Glomerular visceral epithelial cell (primary cell): ENCODE results near the gene ZFP36L2.

Source experiments
- DNase-seq: peaks from one replicate; pipeline ENCODE4 v3.0.0-alpha.2; 2016; ENCODE audit errors: extremely low spot score

ZFP36L2 gene

DNA sequence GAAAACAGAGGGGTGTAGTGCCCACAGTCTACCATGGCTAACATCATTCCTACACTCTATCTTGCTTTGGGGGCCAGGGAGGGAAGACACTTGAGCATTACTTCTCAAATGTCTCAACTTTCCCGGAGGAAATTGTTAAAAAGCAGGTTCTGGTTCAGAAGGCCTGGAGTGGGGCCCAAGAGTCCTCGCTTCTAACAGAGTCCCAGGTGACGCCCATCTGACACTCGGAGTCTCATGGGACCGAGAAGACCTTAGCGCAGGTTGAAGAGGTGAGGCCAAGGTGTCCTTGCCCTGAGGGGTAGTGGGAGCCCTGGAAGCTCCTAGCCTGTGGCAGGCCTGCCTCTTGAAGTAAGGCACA is 40.1 kb downstream of the ZFP36L2 start:
- no peak for DNase-seq

DNA sequence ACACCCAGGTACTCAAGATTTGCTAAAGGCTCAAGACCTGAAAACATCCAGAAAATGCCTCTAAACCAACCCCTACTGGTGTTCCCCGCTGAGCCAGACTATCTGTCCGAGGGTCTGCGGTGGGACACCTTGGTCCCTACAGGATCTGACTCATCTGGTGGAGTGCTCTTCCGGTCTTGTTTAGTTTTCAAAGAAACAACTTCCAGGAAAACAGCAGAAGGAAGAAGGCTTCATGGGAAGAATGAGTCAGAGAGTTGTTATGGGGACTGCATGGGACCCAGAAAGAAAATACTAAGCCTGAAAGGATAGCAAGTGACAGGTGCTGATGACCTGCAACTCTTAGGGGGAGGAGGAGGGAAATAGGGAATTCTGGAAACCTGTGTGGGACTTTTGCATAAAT is 41.3 kb downstream of the ZFP36L2 start:
- peak; percentile 13 for DNase-seq

DNA sequence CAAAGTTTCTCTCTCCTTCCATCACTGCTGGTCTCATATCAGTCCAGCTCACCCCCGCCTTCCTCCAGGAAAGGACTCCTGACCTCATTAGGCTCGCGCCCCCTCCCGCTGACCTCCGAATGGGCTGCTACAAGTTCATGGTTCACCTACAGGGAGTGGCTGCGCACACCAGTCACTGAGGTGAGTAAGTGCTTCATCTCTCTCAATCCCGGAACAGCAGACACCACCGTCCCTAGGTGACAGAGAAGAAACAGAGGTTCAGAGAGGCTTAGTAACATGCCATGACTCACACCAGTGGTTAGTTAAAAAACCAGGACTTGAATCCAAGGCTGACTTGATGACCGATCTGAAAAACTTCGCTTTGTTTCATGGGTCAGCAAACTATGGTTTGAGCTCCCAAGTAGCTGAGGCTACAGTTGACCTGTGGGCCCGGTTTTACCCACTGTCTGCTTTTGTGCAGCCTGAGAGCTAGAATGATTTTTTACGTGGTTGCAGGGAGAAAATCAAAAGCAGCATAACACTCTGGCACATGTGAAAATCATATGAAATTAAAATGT is 42.0 kb downstream of the ZFP36L2 start:
- peak; percentile 38 for DNase-seq

GRCh38 chr2:43183743-43184142 is 42.7 kb downstream of the ZFP36L2 start:
- DNase-seq: no peak

- no peak for DNase-seq
Measured at GRCh38 chr2:43180897-43181296, 45.5 kb downstream of the ZFP36L2 start.

DNA sequence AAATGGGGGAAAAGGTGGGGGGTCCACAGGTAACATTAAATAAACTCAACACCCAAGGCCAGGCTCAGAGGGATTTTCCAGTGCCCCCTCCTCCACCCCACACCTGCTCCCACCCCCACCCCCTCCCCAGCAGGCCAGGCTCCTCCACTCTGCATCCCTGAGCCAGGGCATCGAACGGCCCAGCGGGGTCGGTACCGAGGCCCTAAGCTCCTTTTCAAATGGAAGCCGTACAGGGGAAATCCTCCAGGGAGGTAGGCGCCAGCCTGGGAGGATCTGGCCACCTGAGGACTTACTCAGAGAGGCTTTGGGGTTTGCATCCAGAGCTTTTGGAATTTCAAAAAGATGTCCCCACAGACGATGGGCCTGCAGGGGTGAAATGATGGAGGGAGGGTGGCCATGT is 46.5 kb downstream of the ZFP36L2 start:
- no peak for DNase-seq

DNA sequence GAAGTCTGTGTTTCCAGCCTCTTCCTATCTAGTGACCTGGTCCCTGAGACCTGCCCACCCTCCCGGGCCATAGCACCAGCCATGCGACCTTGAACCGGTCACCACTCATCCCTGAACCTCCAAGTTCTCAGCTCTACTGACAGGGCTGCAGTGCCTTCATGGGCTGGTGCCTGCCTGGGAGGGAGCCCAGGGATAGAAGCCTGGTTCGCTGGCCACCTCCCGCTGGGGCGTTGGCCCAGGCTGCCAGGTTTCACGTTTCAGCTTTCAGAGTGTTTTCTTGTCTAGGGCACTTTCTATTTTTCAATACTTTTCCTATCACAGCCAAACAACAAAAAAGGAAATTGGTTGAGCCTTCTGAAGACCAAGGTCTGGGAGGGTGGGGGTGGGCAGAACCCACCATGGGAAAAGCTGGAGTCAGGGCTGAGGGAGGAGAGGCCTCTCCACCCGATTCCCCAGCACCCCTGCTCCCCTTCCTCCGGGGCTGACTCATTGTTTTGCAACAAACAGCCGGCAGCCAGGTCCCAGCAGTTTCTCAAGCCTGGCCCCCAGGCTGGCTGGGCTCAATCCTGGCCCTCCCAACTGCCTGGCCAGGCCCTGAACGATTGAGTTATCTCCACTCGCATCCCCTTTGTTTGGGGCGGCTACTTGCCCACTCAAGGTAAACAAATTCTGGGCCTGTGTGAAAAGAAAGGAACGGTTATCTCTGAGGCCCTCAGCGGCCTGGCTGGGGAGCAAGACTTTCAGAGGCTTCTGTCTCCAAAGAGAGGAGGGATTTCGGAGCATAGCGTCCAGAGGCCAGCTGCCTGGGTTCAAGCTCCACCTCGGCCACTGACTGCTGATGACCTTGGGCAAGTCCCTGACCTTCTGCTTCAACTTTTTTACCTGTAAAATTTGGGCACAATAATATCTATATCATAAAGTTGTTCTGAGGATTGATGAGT is 47.5 kb downstream of the ZFP36L2 start:
- peak; percentile 55 for DNase-seq

GRCh38 chr2:43178055-43178598 is 48.3 kb downstream of the ZFP36L2 start:
- DNase-seq: no peak

GRCh38 chr2:43176449-43176848 is 50.0 kb downstream of the ZFP36L2 start:
- no peak for DNase-seq

- no peak for DNase-seq
Measured at GRCh38 chr2:43175876-43176275, 50.5 kb downstream of the ZFP36L2 start.

GRCh38 chr2:43175020-43175441 is 51.4 kb downstream of the ZFP36L2 start:
- no peak for DNase-seq

DNA sequence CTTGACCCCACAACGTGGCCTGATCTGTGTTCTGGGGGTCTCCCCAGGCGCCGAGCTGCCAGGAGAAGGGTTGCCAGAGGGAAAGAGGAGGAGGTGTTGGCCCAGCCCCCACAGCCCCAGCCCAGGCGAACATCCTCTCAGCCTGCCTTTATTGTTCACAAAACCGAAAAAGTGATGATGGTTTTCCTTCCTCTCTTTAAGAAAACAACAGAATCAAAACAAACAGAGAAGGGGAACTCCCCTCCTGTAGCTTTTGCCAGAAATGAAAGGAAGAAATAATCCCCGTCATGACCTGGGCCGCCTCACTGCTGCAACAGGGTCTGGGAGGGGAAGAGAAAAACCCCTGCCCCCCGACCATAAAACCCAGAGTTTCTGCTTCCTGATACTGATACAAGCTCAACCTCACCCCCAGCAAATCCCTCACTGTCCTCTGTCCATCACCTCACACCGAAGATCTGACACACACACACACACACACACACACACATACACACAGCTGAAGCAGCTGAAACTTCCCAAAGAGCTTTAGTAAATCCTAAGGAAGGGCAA is 52.0 kb downstream of the ZFP36L2 start:
- no peak for DNase-seq
